ENCODE data around the gene ALDH16A1. TPM values are rescaled to one million over a fixed set of nuclear protein-coding genes. Genes with fewer than 3 reads are reported as not detected.

ALDH16A1 gene
- total and polyA plus RNA-seq, 11 donors: 3.4 to 18.6 (median 8.5) TPM

DNA sequence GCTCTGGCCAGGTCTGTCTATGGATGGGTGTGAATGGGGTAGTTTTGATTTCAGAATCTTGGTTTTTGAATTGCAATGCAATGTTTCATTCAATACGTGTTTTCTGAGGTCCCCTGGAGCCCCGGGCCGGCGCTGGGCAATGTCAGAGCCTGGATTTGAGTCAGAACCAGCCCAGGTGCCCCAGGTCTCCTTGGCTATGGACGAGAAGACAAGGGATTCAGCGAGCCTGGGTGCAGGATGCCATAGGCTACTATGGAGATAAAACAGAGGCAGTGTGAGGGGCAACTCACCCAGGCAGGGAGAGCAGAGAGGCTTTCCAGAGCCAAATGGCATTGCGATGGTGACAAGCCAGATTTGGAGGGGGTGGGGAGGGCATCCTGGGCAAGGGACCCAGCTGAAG is 33.2 kb downstream of the ALDH16A1 start:
- Histone ChIP-seq H3K9me3 (no peaks in the 10 kb centered on the region), H3K4me3 (no peak overlapping the region), H3K36me3 (peaks cover 2 to 55% (median 30%) of the 10 kb centered on the region in 9 donors), H3K27me3 (no peaks in the 10 kb centered on the region), H3K4me1 (peaks cover 6 to 36% (median 21%) of the 10 kb centered on the region in 12 donors), H3K27ac (peak overlapping the region in 2 of 12 donors; percentile 80 to 93)
- intact Hi-C loops (cut with DNase I): loop anchor here in 1 of 10 donors (2.0 kb wide), 1 partner anchor 33 kb away; the partner anchor contains the start of gene ALDH16A1
- no peak for TF ChIP-seq POLR2A (IDR thresholded peaks at IDR 0.05)
- TF ChIP-seq, protein P1, sequence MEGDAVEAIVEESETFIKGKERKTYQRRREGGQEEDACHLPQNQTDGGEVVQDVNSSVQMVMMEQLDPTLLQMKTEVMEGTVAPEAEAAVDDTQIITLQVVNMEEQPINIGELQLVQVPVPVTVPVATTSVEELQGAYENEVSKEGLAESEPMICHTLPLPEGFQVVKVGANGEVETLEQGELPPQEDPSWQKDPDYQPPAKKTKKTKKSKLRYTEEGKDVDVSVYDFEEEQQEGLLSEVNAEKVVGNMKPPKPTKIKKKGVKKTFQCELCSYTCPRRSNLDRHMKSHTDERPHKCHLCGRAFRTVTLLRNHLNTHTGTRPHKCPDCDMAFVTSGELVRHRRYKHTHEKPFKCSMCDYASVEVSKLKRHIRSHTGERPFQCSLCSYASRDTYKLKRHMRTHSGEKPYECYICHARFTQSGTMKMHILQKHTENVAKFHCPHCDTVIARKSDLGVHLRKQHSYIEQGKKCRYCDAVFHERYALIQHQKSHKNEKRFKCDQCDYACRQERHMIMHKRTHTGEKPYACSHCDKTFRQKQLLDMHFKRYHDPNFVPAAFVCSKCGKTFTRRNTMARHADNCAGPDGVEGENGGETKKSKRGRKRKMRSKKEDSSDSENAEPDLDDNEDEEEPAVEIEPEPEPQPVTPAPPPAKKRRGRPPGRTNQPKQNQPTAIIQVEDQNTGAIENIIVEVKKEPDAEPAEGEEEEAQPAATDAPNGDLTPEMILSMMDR (IDR thresholded peaks at IDR 0.05): no peak
- ATAC-seq (no peak), DNase-seq (no peak)
- WGBS, 4 donors: 87 to 93% (median 91%) methylated on average over 7 of the region's 7 CpGs

DNA sequence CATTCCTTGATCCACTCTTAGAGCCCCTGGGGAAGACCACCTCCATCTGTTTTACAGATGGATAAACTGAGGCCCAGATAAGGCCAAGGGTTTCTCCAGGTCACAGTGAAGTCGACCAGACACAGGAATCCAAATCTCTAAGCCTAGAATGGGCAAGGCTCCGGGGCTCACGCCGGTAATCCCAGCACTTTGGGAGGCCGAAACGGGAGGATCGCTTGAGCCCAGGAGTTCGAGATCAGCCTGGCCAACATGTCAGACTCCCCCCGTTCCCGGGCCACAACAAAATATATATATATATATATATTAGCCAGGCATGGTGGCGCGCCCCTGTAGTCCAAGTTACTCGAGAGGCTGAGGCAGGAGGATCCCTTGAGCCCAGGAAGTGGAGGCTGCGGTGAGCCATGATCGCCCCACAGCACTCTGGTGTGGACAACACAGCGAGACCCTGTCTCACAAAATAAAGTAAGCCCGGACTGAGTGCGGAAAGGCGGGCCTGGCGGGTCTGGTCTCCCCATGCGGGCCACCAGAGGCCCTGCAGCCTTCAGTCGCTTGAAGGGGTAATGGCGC is 33.8 kb downstream of the ALDH16A1 start:
- peak overlapping the region in 8 of 12 donors; percentile 29 to 98 (median 72) for H3K4me3 ChIP-seq
- no peaks in the 10 kb centered on the region for H3K9me3 ChIP-seq
- H3K27ac ChIP-seq: peak overlapping the region in 11 of 12 donors; percentile 67 to 93 (median 82)
- ATAC-seq (no peak), DNase-seq (no peak)
- H3K36me3 ChIP-seq: peaks cover 3 to 60% (median 36%) of the 10 kb centered on the region in 9 donors
- intact Hi-C loops (cut with DNase I): loop anchor here in 3 of 10 donors (1.0 to 2.0 kb wide), 3 partner anchors 9 to 34 kb away; partner anchors contain the start of genes RPS11 (in 2 of the 3) and ALDH16A1 (in 1 of the 3)
- TF ChIP-seq POLR2A (IDR thresholded peaks at IDR 0.05): no peak
- TF ChIP-seq, protein P1 (IDR thresholded peaks at IDR 0.05): no peak
- H3K4me1 ChIP-seq: peaks cover 6 to 42% (median 21%) of the 10 kb centered on the region in 12 donors
- 64 to 92% (median 66%) methylated on average over 14 to 23 of the region's 23 CpGs for WGBS, 4 donors
- no peaks in the 10 kb centered on the region for H3K27me3 ChIP-seq

DNA sequence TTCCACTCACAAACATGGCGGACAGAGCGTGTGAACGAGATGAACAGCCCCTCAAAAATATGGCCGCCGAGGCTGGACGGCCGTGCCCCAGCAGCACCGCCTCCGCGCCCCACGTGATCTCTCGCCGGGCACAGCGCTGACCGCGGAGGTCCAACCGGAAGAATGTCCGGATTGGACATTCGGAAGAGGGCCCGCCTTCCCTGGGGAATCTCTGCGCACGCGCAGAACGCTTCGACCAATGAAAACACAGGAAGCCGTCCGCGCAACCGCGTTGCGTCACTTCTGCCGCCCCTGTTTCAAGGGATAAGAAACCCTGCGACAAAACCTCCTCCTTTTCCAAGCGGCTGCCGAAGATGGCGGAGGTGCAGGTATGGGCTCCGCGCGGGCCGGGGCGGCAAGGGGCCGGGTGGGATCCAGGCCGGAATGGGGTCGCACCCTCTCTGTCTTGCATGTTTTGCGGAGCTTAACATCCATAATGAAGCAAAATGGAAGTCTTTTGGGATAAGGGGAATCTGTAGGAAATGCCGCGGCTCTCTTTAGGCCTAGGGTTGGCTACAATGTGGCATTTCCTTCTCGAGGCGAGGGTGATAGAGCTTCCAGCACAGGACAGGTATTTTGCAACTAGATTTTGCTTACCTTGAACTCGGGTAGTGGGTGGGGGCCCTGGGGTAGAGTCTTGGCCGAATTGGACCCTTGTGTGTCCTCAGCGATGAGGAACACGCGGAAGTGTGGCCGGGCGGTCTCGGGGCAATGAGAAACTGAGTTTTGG is 34.4 kb downstream of the ALDH16A1 start, which contains the start of gene RPL13A:
Gene RPL13A, plus strand, starts transcription at position 332 of the 769 bp plus-strand sequence. Its CDS starts 22 bp downstream, at position 354.
- Histone ChIP-seq H3K27me3 (no peaks in the 10 kb centered on the region), H3K4me1 (peaks cover 6 to 49% (median 23%) of the 10 kb centered on the region in 12 donors), H3K9me3 (no peaks in the 10 kb centered on the region), H3K4me3 (peak within 1 kb of the TSS; percentile 69 to 98 (median 88)), H3K27ac (peak within 1 kb of the TSS; percentile 75 to 93 (median 90)), H3K36me3 (peaks cover 5 to 61% (median 39%) of the 10 kb centered on the region in 9 donors)
- ATAC-seq (peak; percentile 96 to 98 (median 97)), DNase-seq (peak; percentile 100)
- intact Hi-C loops (cut with DNase I): loop anchor here in 3 of 10 donors (1.0 to 2.0 kb wide), 3 partner anchors 8 to 35 kb away; partner anchors contain the start of genes RPS11 (in 2 of the 3) and ALDH16A1 (in 1 of the 3)
- TF ChIP-seq, protein P1 (IDR thresholded peaks at IDR 0.05): no peak
- TF ChIP-seq POLR2A (IDR thresholded peaks at IDR 0.05): peak; percentile 24 to 97
- WGBS, 4 donors: 0 to 1% (median 1%) methylated on average over 25 to 57 of the region's 57 CpGs

All from heart left ventricle (tissue), 16 donors.